Aorta (tissue), 5 donors: ENCODE results near the gene SCML2. TPM values are rescaled to one million over a fixed set of nuclear protein-coding genes. Genes with fewer than 3 reads are reported as not detected.

Experiments
- ATAC-seq: fragments of 200-7000 bp; cut with Tn5 transposase; one replicate; pipeline ENCODE4 v1.9.1; 2022; ENCODE audit warnings: moderate library complexity; ENCODE audit not compliant: low FRiP score
- DNase-seq, 2 donors: peaks; one replicate each; pipeline ENCODE4 v3.0.0-alpha.2; 2020
- H3K27ac ChIP-seq, 2 donors: one replicate each; pipeline ENCODE4 v1.5.1; 2013; ENCODE audit warnings: low read length in 2 of 2, mild to moderate bottlenecking in 2 of 2, moderate library complexity in 2 of 2, control low read depth in 1 of 2, inconsistent platforms in 1 of 2, low read depth in 1 of 2
- H3K27me3 ChIP-seq, 2 donors: one replicate each; pipeline ENCODE4 v1.6.1; 2013; ENCODE audit warnings: control low read depth in 1 of 2, low read length in 1 of 2, mild to moderate bottlenecking in 1 of 2, moderate library complexity in 1 of 2; ENCODE audit not compliant: insufficient read depth in 2 of 2, control insufficient read depth in 1 of 2
- H3K36me3 ChIP-seq, 2 donors: one replicate each; pipeline ENCODE4 v1.6.1; 2013; ENCODE audit warnings: control low read depth in 1 of 2, low read length in 1 of 2, mild to moderate bottlenecking in 1 of 2; ENCODE audit not compliant: insufficient read depth in 2 of 2, control insufficient read depth in 1 of 2
- H3K4me1 ChIP-seq, 2 donors: one replicate each; pipeline ENCODE4 v1.6.1; 2013; ENCODE audit warnings: low read length in 2 of 2, control low read depth in 1 of 2, mild to moderate bottlenecking in 1 of 2, moderate library complexity in 1 of 2; ENCODE audit not compliant: insufficient read depth in 2 of 2, control insufficient read depth in 1 of 2
- H3K4me3 ChIP-seq, 2 donors: one replicate each; pipeline ENCODE4 v1.5.1; 2013; ENCODE audit warnings: low read length in 2 of 2, control low read depth in 1 of 2, mild to moderate bottlenecking in 1 of 2
- H3K9me3 ChIP-seq: one replicate; pipeline ENCODE4 v1.6.1; 2013; ENCODE audit warnings: mild to moderate bottlenecking, low read length; ENCODE audit not compliant: control insufficient read depth
- WGBS, 2 donors: extraction: QIAGEN DNeasy Blood & Tissue Kit; methylation state at CpG; one replicate each; pipeline ENCODE4 v1.1.7; 2013; 5-methylcytosine and 5-hydroxymethylcytosine counted together
- intact Hi-C, 2 donors: fragments of 100-400 bp; cut with DNase I; formaldehyde crosslinking; loops; one replicate each; pipeline versions ENCODE4 v1.14.2 to v1.15.0; 2022
- polyA plus RNA-seq, 2 donors: library from polyadenylated mRNA; stranded (reverse); fragments of 200-250 nt; gene quantifications; one replicate each; pipeline ENCODE4 v1.2.3, GENCODE V29; 2013
- total RNA-seq, 2 donors: library from RNA; stranded (reverse); fragmentation: NEBNext Ultra II Directional; extraction: Animal tissue kit (Norgen Biotek cat#: 25700); gene quantifications; one replicate each; pipeline ENCODE4 v1.2.1, GENCODE V29; 2021
- donor health status: healthy with polysubstance abuse.
- donor health status: Bipolar disorder and iron deficiency.
- donor health status: DM: no; HTN: no; CAD: no.
- donor health status: DM: no; HTN: no; CAD: no.
- donor health status: DM: yes; HTN: yes; CAD: no.

Gene SCML2
- total and polyA plus RNA-seq, 4 donors, result 1.5 to 2.2 (median 1.9) TPM

DNA sequence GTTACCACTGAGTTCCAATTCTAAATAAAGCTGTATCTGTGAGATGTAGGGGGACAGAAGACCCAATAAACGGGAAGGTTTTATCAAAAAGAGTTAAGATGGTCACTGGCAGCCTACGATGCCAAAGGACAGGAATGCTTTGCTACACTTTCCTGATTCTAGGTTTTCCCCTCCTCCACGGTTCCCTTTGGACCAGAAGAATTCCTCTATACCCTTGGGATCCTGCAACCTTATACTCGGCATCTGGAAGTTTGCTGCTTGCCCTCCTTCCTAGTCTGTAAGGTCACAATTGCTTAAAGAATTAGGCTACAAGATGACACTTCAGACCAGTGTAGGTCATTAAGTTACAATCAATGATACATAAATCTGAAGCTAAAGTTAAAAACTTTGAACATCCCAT, 64.3 kb downstream of the SCML2 start:
- ATAC-seq, result no peak
- intact Hi-C loops, result no loop called here
- no peak overlapping the region for H3K4me3 ChIP-seq

DNA sequence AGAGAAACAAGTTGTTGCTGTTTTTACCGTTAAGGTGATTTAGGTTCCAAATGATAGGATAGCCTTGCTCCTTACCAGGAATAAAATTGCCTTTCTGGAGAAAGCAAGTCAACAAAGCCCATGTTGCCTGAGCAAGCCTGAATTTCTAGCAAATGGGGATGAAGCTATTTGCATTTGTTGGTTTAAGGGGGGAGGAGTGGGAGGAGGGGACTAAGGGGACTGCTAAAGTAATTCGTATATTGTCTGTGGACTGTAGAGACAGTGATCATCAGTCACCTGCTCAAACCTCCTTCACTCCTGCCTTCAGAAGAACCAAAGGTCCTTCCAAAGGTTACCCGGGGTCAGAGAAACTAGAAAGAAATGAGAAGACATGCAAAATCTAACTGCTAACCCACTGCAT, 65.8 kb downstream of the SCML2 start:
- DNase-seq (no peak), ATAC-seq (no peak)
- Histone ChIP-seq H3K27ac (no peak overlapping the region), H3K4me3 (no peak overlapping the region), H3K36me3 (no peaks in the 10 kb centered on the region), H3K27me3 (no peaks in the 10 kb centered on the region), H3K9me3 (no peaks in the 10 kb centered on the region), H3K4me1 (peaks cover 0 to 1% of the 10 kb centered on the region in 2 donors)
- intact Hi-C loops, result no loop called here
- WGBS, 2 donors, result 34 to 63% methylated on average over 3 of the region's 3 CpGs

More for the DNA sequence above, 64.3 kb downstream of the SCML2 start:
- Histone ChIP-seq H3K36me3 (no peaks in the 10 kb centered on the region), H3K27ac (no peak overlapping the region), H3K27me3 (no peaks in the 10 kb centered on the region), H3K9me3 (no peaks in the 10 kb centered on the region), H3K4me1 (peaks cover 0 to 1% of the 10 kb centered on the region in 2 donors)
- WGBS, 2 donors, result 10 to 14% methylated on average over 4 of the region's 4 CpGs
- no peak for DNase-seq

DNA sequence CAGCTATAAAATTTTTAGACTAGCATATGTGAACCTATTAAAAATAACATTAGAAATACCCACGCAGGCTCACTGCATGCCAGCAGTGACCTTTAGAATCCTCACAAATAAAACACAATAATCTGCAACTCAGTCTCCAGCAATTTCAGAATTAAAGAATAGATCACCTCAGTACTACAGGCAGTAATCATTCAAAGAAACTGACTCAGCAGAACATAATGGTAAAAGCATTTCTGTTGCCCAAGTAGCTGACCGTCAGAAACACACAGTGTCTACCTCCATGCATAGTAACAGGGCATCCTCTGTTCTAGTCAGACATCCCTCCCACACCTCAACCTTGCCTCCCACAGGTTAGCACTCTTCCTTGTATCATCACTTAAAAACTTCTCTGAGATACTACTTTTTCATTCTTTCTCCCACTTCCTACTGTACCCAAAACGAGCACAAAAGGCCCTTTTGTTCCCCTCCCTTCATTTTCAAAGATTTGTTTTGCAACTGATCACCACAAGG, 68.1 kb downstream of the SCML2 start:
- intact Hi-C loops, result no loop called here
- no peak for DNase-seq
- 77 to 90% methylated on average over 3 of the region's 3 CpGs for WGBS, 2 donors

DNA sequence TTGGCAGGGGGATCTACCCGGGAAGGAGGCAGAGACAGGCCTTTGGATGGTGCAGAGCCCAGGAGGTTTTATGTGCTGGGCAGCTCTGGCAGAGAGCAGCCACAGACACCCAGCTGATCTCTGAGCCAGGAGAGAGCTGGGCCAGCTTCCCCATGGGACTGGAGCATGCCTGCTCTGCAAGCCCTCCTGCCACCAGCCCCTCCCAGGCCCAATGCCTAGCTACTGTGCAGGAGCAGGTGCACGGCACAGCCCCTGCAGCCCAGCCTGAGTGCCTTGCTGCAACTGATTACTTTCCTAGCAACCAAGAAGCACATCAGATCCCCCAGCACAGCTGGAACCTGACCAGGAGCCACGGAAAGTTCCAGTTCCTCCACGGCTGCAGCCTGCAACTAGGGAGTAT, 76.0 kb downstream of the SCML2 start:
- no peaks in the 10 kb centered on the region for H3K4me1 ChIP-seq
- H3K36me3 ChIP-seq, result no peaks in the 10 kb centered on the region
- no peak overlapping the region for H3K27ac ChIP-seq
- ATAC-seq, result no peak
- no peaks in the 10 kb centered on the region for H3K27me3 ChIP-seq
- WGBS, 2 donors, result 86 to 94% methylated on average over 4 of the region's 4 CpGs
- no peak for DNase-seq
- H3K4me3 ChIP-seq, result no peak overlapping the region
- intact Hi-C loops, result no loop called here
- peaks cover 2% of the 10 kb centered on the region for H3K9me3 ChIP-seq

More for the DNA sequence above, 68.1 kb downstream of the SCML2 start:
- no peak for ATAC-seq
- H3K4me3 ChIP-seq, result no peak overlapping the region
- no peaks in the 10 kb centered on the region for H3K9me3 ChIP-seq
- H3K27me3 ChIP-seq, result no peaks in the 10 kb centered on the region
- H3K4me1 ChIP-seq, result peaks cover 0 to 1% of the 10 kb centered on the region in 2 donors
- no peaks in the 10 kb centered on the region for H3K36me3 ChIP-seq
- H3K27ac ChIP-seq, result no peak overlapping the region

DNA sequence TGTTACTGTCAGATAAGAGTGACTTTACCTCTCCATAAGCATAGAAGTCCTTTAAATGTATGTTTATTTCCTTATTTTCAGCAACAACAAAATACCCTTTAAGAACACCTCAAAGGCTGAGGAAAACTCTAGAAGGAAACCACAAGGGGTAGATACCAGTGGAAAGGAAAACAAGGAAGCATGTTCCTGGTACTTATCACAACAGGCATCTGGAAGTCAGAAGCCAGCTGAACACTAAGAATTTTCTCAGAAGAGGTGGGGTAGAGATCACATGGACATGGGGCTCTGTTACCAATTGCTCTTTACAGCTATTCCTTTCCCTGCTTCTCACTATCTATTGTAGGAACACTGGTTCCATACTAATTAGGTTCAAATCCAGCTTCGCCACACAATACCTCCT, 82.3 kb downstream of the SCML2 start:
- H3K9me3 ChIP-seq, result peaks cover 2% of the 10 kb centered on the region
- H3K4me1 ChIP-seq, result no peaks in the 10 kb centered on the region
- intact Hi-C loops, result no loop called here
- no peaks in the 10 kb centered on the region for H3K36me3 ChIP-seq
- no peak overlapping the region for H3K4me3 ChIP-seq
- H3K27me3 ChIP-seq, result no peaks in the 10 kb centered on the region
- no peak for ATAC-seq
- no peak overlapping the region for H3K27ac ChIP-seq
- WGBS, 2 donors, result 90 to 98% methylated on average over 1 of the region's 1 CpG
- DNase-seq, result no peak

DNA sequence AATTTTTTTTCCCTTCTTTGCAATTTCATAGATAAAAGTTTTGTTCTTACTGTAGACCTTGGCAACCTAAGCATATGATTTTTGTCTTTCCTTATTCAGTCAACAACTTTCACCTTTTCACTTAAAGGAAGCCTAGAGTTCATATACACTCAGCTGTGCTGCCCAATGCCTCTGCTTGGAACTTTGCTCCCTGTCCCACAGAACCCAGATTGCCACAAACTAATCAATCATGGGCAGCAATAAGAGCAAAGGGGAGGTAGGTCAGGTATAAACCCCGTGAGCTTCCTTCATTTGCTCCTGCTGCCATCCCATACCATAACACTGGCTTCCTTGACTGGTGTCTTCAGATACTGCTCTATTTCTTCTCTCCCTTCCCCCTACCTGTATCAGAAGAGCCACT, 82.8 kb downstream of the SCML2 start:
- Histone ChIP-seq H3K27me3 (no peaks in the 10 kb centered on the region), H3K9me3 (peaks cover 2% of the 10 kb centered on the region), H3K27ac (no peak overlapping the region), H3K36me3 (no peaks in the 10 kb centered on the region), H3K4me3 (no peak overlapping the region), H3K4me1 (no peaks in the 10 kb centered on the region)
- DNase-seq, result no peak
- intact Hi-C loops, result no loop called here
- 60 to 92% methylated on average over 1 of the region's 1 CpG for WGBS, 2 donors
- ATAC-seq, result no peak

DNA sequence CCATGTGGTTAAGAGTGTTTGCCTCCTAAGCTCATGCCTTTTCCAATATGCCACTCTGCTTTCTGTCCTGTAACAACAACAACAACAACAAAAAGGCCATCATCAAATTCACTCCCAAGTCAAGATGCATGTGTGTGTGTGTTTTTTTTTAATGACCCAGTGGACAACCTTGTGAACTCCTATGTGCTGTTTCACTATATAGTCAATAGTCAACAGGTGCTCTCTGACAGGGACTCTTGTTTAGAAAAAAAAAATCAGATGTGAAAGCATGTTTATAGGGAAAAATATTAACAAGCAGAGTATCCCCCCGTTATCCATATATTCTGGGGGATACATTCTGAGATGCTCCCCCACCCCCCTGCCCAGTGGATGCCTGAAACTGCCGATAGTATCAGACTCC, 83.2 kb downstream of the SCML2 start:
- peaks cover 2% of the 10 kb centered on the region for H3K9me3 ChIP-seq
- intact Hi-C loops, result no loop called here
- H3K4me1 ChIP-seq, result no peaks in the 10 kb centered on the region
- H3K4me3 ChIP-seq, result no peak overlapping the region
- ATAC-seq (no peak), DNase-seq (no peak)
- 75 to 95% methylated on average over 2 of the region's 2 CpGs for WGBS, 2 donors
- H3K27me3 ChIP-seq, result no peaks in the 10 kb centered on the region
- no peak overlapping the region for H3K27ac ChIP-seq
- no peaks in the 10 kb centered on the region for H3K36me3 ChIP-seq

DNA sequence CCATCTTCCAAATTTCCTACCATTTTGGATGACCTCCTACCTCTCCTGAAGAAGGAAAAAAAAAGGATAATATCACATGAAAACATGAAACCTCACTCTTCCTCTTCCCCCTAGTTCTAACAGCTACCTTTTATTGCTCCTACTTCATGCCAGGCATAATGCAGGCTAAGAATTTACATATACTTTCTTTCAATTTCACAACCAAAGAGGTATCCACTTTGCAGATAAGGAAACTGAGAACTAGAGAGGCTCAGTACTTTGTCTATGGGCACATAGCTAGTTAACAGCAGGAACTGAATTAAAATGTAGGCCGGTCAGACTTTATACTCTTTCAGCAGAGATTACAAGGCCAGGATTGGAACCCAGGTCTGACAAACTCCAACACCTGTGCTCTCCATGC, 99.4 kb downstream of the SCML2 start:
- DNase-seq (no peak), ATAC-seq (no peak)
- no peak overlapping the region for H3K4me3 ChIP-seq
- no peak overlapping the region for H3K27ac ChIP-seq
- H3K4me1 ChIP-seq, result no peaks in the 10 kb centered on the region
- H3K9me3 ChIP-seq, result no peaks in the 10 kb centered on the region
- no peaks in the 10 kb centered on the region for H3K27me3 ChIP-seq
- H3K36me3 ChIP-seq, result no peaks in the 10 kb centered on the region
- 94 to 100% methylated on average over 1 of the region's 1 CpG for WGBS, 2 donors
- intact Hi-C loops, result no loop called here

DNA sequence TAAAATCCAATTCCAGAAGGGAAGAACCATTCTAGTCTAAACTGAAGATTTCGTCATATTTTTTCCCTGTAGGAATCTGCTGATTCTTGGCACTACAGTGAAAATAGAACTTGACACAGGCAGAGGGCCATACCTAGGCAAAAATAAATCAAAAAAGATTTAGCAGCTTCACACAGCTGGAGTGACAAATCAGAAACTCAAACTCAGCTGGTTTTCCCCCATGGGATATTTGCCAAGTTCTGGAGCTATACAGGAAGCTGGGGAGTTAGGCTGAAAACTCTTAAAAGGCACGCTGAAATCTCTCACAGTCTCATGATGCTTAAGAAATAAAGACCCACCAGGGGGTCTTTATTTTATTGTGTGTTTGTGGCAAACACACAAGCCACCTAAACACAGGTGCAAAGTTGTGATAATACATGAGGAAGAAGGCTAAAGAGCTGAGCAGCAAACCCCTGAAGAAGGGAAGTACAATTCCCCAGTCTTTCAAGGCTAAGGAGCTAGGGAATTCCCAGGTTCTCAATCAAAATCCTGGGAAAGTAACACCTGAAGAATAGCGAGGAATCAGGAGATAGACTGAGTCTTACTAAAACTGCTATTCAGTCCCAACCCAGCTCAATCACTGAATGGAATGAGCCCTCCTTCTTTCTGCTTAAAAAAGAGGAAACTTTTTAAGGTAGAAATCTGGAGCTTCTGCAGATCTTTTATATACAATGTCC, 101.7 kb downstream of the SCML2 start:
- Histone ChIP-seq H3K4me3 (no peak overlapping the region), H3K27ac (no peak overlapping the region), H3K4me1 (no peaks in the 10 kb centered on the region), H3K36me3 (no peaks in the 10 kb centered on the region), H3K9me3 (no peaks in the 10 kb centered on the region), H3K27me3 (no peaks in the 10 kb centered on the region)
- WGBS, 2 donors, result 26 to 35% methylated on average over 3 of the region's 3 CpGs
- ATAC-seq (no peak), DNase-seq (no peak)
- intact Hi-C loops, result no loop called here
